ENCODE measurements around the gene RPL36.

GRCh38 chr19:5714816-5715215, 24.7 kb downstream of the RPL36 start:
- TF ChIP-seq SP1 (IDR thresholded peaks at IDR 0.05) (no peak), CTBP1 (IDR thresholded peaks at IDR 0.05; ENCODE audit: borderline replicate concordance) (no peak)

All from HEK293T (cell line).